NCI-H128 (cell line): ENCODE results near the gene TTYH2.
"Not testable (repeated sequence)": the region's sequence is repeated elsewhere in the genome, so short reads cannot be mapped to it uniquely, and the experiment has no call there.

Experiments
- DNase-seq: peaks from one replicate; lab custom pipeline; 2025; ENCODE audit not compliant: unreplicated experiment; lab: John Stamatoyannopoulos, UW

TTYH2 gene

GRCh38 chr17:74259667-74260524, 46.5 kb downstream of the TTYH2 start:
- DNase-seq, result no peak

GRCh38 chr17:74260525-74260850, 47.1 kb downstream of the TTYH2 start:
- no peak for DNase-seq

GRCh38 chr17:74262601-74263000, 49.2 kb downstream of the TTYH2 start:
- DNase-seq, result no peak

GRCh38 chr17:74267054-74267453, 53.7 kb downstream of the TTYH2 start:
- not testable (repeated sequence) for DNase-seq

- DNase-seq, result no peak
Observed at GRCh38 chr17:74267579-74267978, 54.2 kb downstream of the TTYH2 start.

- DNase-seq, result no peak
Observed at GRCh38 chr17:74267987-74268499, 54.7 kb downstream of the TTYH2 start.

- no peak for DNase-seq
Observed at GRCh38 chr17:74268558-74268957, 55.2 kb downstream of the TTYH2 start.

GRCh38 chr17:74270333-74270732, 57.0 kb downstream of the TTYH2 start:
- DNase-seq, result no peak

- no peak for DNase-seq
Observed at GRCh38 chr17:74271281-74271680, 57.9 kb downstream of the TTYH2 start.

- DNase-seq, result no peak
Observed at GRCh38 chr17:74271901-74272561, 58.7 kb downstream of the TTYH2 start.

GRCh38 chr17:74272731-74273201, 59.4 kb downstream of the TTYH2 start:
- no peak for DNase-seq

- no peak for DNase-seq
Observed at GRCh38 chr17:74274060-74274708, 60.8 kb downstream of the TTYH2 start, which contains the start of gene DNAI2. TSS of gene DNAI2 (plus strand) at chr17:74274234. CDS start at chr17:74281818, 7,584 bp downstream.

- no peak for DNase-seq
Observed at GRCh38 chr17:74274709-74275340, 61.5 kb downstream of the TTYH2 start.

GRCh38 chr17:74276051-74276476, 62.7 kb downstream of the TTYH2 start:
- no peak for DNase-seq

- DNase-seq, result no peak
Observed at GRCh38 chr17:74276541-74277009, 63.2 kb downstream of the TTYH2 start.

- DNase-seq, result no peak
Observed at GRCh38 chr17:74277935-74278334, 64.6 kb downstream of the TTYH2 start.

GRCh38 chr17:74279617-74280016, 66.2 kb downstream of the TTYH2 start:
- DNase-seq, result not testable (repeated sequence)

GRCh38 chr17:74280093-74280513, 66.7 kb downstream of the TTYH2 start:
- no peak for DNase-seq

GRCh38 chr17:74281799-74282198, 68.4 kb downstream of the TTYH2 start:
- no peak for DNase-seq

GRCh38 chr17:74282274-74282586, 68.9 kb downstream of the TTYH2 start:
- not testable (repeated sequence) for DNase-seq
